ENCODE measurements around the gene DPPA2.
"Not testable (repeated sequence)": the region's sequence is repeated elsewhere in the genome, so short reads cannot be mapped to it uniquely, and the experiment has no call there.

DPPA2 gene

GRCh38 chr3:109316162-109316730 lies at the start of gene DPPA2:
TSS of gene DPPA2 (minus strand) at chr3:109316517. CDS start at chr3:109314542, 1,975 bp downstream.
- no peak for DNase-seq (ENCODE audit: low spot score)

GRCh38 chr3:109364088-109364487 lies 47.8 kb upstream of the DPPA2 start:
- no peak for DNase-seq (ENCODE audit: low spot score)

GRCh38 chr3:109363634-109364033 lies 47.3 kb upstream of the DPPA2 start:
- DNase-seq (ENCODE audit: low spot score), result no peak

GRCh38 chr3:109362823-109363222 lies 46.5 kb upstream of the DPPA2 start:
- no peak for DNase-seq (ENCODE audit: low spot score)

- DNase-seq (ENCODE audit: low spot score), result not testable (repeated sequence)
Observed at GRCh38 chr3:109358809-109359208, 42.5 kb upstream of the DPPA2 start.

- no peak for DNase-seq (ENCODE audit: low spot score)
Observed at GRCh38 chr3:109356442-109357155, 40.3 kb upstream of the DPPA2 start.

GRCh38 chr3:109355625-109356441 lies 39.5 kb upstream of the DPPA2 start:
- no peak for DNase-seq (ENCODE audit: low spot score)

- DNase-seq (ENCODE audit: low spot score), result no peak
Observed at GRCh38 chr3:109353057-109353456, 36.7 kb upstream of the DPPA2 start.

GRCh38 chr3:109351231-109351630 lies 34.9 kb upstream of the DPPA2 start:
- DNase-seq (ENCODE audit: low spot score), result no peak

GRCh38 chr3:109346770-109347295 lies 30.5 kb upstream of the DPPA2 start:
- no peak for DNase-seq (ENCODE audit: low spot score)

GRCh38 chr3:109346099-109346498 lies 29.8 kb upstream of the DPPA2 start:
- no peak for DNase-seq (ENCODE audit: low spot score)

GRCh38 chr3:109339714-109340648 lies 23.7 kb upstream of the DPPA2 start:
- DNase-seq (ENCODE audit: low spot score), result no peak

GRCh38 chr3:109339197-109339596 lies 22.9 kb upstream of the DPPA2 start:
- DNase-seq (ENCODE audit: low spot score), result no peak

GRCh38 chr3:109338322-109338721 lies 22.0 kb upstream of the DPPA2 start:
- DNase-seq (ENCODE audit: low spot score), result no peak

GRCh38 chr3:109337393-109337792 lies 21.1 kb upstream of the DPPA2 start, which contains the start of gene DPPA4:
TSS of gene DPPA4 (minus strand) at chr3:109337546. CDS start at chr3:109337517, 29 bp downstream.
- DNase-seq (ENCODE audit: low spot score), result no peak

- no peak for DNase-seq (ENCODE audit: low spot score)
Observed at GRCh38 chr3:109336291-109336861, 20.1 kb upstream of the DPPA2 start.

GRCh38 chr3:109334572-109334971 lies 18.3 kb upstream of the DPPA2 start:
- no peak for DNase-seq (ENCODE audit: low spot score)

- no peak for DNase-seq (ENCODE audit: low spot score)
Observed at GRCh38 chr3:109331692-109332091, 15.4 kb upstream of the DPPA2 start.

- no peak for DNase-seq (ENCODE audit: low spot score)
Observed at GRCh38 chr3:109330405-109330804, 14.1 kb upstream of the DPPA2 start.

- no peak for DNase-seq (ENCODE audit: low spot score)
Observed at GRCh38 chr3:109328202-109328601, 11.9 kb upstream of the DPPA2 start.

- no peak for DNase-seq (ENCODE audit: low spot score)
Observed at GRCh38 chr3:109325657-109326056, 9.3 kb upstream of the DPPA2 start.

All from hematopoietic multipotent progenitor cell treated with erythropoietin and hydrocortisone succinate and interleukin-3 and kit ligand, for 17 days (in vitro differentiated cells).